NCI-H2029 (cell line): Measurements from ENCODE around the gene BANF2.

Source experiments
- DNase-seq: peaks from one replicate; lab custom pipeline; 2025; lab: John Stamatoyannopoulos, UW

Gene BANF2

DNA sequence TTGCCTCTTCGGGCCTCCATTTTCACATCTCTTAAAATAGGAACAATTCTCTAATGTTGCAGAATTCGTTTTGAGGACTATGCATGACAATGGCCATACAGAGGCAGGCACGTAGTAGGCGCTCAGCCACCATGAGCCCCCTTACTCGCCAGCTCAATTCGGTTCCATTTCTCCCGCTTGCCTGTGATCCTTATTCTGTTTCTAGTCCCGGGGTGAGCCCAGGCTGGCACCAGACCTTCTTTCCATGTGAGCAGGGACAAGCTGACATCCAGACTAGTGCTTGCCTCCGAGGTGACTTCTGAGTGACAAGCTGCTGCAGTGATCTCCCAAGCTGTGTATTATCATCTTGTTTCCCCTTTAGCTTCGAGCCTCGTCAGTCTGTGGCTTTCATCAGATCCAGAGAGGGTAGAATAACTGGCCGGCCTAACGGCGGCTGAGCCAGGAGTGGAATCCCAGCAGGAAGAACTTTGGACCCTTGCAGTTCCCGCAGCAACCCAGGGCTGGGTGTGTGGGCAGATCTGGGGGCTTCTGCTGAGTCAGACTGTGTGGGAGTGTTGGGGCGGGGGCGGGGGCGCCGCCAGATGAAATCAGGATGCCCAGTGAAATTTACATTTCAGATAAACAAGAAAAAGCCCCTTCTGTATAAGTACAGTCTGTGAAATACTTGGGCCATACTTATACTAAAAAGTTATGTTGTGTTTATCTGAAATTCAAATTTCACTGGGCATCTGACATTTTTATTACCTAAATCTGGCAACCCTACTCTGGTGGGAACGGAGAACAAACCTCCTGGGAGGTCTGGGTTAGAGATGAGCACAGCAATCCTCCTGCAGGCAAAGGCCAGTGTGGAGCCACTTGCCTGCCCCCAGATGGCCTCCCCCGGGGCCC, 10.9 kb downstream of the BANF2 start:
- no peak for DNase-seq

DNA sequence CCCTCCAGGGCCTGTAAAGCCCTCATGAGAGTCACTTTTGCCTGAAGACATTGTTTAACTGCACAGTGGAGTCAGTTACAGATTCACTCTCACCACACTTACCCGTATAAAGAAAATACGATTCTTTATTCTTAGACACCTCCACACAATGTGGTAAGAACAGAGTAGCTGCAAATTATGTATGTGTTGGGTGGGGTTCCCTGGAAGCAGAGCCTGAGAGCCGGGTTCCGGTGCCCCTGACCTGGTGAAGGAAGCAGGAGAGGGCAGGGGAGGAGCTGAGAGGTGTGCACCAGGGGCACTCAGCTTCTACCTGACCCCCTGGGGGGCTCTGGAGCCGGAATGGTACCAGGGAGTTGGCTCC, 11.5 kb downstream of the BANF2 start:
- DNase-seq: no peak

DNA sequence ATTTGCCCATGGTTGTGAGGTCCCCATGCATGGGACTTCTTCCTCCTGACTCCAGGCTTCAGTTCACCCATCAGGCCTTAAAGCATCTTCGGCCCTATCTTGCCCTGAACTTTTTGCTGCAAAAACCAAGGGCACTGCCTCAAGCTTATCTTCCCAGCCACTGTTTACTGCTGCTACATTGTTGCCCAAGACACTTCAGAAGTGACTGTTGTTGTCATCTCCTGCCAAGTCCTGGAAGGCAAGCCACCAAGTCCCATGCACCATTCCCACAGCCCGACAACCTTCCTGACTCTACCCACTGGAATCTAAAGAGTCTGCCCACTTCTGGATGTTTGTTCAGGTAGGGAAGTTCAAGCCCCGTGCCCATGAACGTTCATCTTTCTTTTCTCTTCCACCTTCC, 12.4 kb downstream of the BANF2 start:
- DNase-seq: no peak

DNA sequence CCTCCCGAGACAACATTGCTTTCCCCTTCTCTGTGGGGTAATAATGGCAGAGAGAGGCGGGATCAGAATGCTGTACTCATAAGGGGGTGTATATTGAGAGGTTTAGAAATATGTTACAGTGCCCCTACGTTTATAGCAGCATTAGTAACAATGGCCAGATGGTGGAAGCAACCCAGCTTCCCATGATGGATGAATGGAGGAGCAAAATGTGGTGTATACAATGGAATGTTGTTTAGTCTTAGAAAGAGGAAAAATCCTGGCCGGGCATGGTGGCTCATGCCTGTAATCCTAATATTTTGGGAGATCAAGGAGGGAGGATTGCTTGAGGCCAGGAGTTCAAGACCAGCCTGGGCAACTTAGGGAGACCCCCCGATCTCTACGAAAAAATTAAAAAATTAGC, 12.9 kb downstream of the BANF2 start:
- no peak for DNase-seq

DNA sequence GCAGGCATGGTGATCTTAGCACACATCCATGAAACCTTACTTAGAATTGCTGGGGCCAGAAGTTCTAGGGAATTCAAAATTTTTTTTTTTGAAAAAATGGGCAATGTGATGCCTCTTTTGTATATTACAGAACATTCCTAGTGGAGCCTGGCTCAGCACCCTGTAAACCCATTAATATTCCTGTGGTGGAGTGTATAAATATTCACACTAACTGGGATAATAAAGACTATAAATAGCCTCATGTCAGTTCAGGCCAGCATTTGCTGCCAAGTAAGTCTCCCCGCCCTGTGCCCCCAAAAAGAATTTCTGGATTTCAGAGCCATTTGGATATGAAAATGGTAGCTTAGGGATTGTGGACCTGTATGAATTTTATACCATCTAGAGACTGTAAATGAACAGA, 14.8 kb downstream of the BANF2 start:
- DNase-seq: no peak

DNA sequence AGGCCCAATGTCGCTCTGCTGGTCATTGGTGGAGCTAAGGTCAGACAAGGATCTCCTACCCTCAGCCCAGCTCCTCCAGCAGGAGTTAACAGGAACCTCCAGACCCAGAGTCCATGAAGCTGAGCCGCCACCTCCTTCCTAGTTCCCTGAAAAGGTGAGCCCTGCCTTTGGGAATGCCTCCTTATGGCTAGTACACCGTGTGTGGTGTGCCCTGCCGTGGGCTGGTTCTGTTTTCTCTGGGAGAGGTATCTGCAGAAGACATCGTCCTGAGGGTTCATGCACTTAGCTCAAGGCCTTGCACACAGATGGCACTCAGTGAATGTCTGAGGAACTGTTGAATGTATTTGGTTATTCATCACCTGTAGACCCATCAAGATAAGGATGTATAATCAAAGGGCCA, 15.3 kb downstream of the BANF2 start:
- no peak for DNase-seq

- no peak for DNase-seq
Observed at GRCh38 chr20:17716331-17716730, 16.6 kb downstream of the BANF2 start.

GRCh38 chr20:17720755-17721154, 21.0 kb downstream of the BANF2 start:
- no peak for DNase-seq

DNA sequence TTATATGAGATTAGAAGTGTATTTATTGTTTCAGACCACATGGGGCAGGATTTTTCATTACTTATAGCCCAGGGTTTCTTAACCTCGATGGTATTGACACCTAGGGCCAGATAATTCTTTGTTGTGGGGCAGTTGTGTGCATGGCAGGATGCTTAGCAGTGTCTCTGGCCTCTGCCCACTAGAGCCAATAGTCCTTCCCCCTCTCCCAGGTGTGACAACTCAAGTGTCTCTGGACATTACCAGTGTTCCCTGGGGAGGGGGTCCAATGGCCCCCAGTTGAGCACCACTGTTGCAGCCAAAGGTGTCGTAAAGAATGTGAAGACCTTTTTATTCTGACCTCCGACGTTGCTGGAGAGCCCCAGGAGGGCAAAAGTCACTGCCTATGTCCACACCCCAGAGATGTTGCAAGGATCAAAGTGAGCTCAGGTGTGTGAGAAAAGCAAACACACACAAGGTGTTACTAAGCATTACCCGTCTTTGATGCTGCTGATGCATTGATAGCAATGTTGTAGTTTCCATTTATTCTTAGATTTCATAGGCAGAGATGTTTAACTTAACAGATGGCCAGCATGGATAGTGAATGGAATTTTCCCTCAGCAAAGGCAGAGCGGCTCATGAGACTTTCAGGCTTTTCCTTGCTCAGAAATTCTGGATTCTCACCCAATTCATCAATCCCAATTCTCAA, 22.2 kb downstream of the BANF2 start:
- DNase-seq: no peak

DNA sequence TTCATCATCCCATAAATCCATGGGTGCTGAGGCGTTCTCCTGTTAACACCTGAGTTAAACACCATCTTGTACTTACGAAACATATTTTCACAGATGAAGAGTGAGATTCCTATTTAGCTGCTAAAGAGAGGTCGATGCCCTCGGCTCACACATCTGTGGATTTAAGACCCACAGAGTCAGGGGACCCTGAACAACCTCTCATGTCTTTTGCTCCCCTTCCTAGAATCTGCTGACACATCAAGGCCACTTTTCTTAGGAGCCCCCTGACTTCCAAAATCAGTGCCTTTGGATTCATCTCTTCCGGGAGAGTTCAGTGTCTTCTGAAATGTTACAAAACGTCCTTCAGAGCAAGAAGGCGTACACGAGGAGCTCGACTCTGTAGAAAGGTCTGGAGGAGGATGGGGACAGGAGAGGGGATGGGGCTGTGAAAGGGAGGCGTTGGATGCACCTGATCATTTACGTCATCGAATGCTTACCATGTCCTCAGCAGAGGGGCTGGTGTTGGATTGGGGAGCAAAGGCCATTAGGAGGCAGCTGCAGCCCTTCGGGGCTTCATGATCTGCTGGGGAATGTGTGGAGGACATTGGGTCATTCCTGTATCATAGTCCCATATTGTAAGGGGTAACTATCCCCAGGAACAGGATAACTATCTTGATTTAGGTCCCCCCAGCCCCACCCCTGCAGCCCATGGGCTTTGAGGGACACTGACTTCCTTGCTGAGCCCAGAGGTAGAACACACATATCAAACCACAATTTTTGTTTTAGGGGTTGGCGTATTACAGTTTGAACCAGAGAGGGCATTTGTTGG, 22.9 kb downstream of the BANF2 start:
- DNase-seq: no peak

DNA sequence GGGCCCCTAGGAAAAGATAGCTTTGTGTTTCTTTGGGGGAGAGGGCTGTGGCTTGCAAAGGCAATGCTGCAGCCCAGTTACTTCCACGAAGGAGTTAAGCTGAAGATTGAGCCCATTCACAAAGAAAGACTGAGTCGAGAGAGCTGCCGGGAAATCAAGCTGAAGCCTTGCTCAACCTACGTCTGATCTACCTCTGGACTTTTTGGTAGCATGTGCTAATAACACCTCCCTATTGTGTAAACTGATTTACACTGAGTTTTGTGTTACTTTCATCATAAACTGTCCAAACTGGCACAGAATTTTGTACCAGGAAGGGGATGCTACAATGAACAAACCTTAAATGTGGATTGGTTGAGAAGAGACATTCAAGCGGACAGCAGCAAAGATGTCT, 23.5 kb downstream of the BANF2 start:
- no peak for DNase-seq

DNA sequence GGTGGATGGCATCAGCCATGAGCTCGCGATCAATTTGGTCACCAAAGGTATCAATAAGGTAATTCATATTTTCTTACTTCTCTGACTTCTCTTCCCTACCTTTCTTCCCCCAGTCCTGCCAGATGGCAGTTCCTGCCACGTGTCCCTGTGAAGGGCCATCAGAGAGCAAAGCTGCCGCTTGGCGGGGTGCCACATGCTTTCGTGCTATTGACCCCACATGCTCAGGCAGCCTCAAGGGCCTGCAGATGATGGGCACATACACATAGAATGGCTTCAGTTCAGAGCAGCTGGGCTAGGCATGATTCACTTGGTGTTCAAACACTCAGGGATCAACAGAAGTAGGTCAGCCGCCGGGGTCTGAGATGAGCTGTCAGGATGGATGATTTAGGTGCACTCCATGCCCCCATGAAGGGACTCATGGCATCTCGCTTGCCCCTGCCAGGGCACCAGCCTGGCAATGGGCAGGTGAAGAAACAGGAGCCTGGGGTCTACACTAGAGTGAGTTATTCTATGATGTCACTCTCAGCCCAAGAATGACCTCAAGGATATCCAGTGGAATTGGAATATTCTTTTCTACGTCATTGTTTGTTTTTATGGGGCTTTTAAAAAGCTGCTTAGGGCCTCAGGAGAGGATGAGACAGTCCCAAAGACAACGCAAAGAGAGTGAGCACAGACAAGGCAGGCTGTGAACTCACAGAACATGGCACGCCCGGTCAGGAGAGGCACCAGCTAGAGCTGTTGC, 25.5 kb downstream of the BANF2 start:
- peak; percentile 98 for DNase-seq

DNA sequence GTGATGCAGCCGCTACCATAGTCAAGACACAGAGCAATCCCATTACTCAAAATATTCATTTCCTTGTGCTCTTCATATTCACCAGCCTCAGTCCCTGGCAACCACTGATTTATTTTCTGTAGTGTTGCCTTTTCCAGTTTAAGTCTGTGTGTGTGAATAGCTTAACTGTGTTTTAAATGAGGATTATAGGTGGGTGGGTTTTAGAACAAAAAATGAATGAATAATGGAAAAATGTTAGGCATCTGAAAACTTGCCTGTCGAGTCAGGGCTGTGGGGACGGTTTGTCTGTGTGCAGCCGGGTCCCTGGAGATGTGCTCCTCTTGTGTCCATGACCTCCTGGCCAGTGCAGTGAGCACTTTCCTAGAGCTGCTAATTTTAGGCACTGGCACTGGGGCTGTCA, 27.1 kb downstream of the BANF2 start:
- DNase-seq: no peak

DNA sequence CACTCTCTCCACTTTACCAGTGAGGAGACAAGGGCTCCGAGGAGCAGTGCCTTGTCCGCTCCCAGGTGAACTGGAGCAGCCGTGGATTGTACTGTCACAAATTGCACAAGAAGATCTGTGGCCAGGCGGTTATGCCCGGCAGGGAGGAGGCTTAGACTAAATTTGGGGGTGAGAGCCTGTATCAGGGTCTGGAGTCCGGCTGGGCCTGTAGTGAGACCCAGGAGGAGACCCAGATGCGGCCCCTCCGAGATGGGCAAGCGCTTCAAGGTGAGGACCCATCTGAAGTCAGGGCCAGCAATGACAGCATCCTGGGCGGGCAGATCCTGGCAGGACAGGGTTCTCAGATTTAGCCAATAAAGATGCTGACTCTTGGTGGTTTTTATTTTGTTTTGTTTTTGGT, 27.6 kb downstream of the BANF2 start:
- no peak for DNase-seq

DNA sequence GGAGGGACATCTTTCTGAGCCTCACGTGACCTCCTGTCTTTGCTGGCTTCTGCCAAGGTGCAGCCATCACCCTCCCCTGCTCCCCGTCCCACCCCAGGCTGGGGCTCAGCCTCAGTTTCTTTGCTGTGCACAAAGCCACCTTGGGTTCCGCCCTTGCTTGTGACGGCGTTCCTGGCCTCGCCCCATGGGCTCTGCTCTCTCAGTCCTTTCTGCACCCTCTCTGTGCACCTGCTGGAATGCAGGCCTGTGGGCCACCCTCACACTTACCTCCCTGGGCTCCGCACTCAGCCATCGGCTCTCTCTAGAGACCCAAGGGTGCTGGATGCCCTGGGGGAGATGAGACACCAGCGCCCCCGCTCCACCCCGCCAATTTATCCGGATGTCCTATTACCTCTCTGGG, 28.3 kb downstream of the BANF2 start:
- no peak for DNase-seq

- DNase-seq: no peak
Observed at GRCh38 chr20:17730071-17730470, 30.3 kb downstream of the BANF2 start.

DNA sequence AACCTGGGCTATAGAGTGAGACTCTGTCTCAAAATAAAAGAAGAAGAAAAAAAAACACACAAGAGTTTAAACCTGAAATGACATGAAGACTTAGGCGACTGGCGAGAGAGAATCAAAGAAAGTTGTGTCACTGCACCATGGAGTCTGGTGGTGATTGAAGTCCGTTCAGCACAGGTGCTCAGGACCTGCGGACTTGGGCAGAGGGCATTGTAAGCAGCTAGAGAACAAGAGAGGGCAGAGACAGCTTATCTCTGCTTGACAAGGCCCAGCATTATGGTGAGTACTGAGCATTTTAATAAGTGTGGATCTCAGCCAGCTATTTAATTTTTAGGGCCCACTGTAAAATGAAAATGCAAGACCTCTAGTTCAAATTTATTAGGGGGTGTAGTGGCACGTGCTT, 31.5 kb downstream of the BANF2 start:
- no peak for DNase-seq

DNA sequence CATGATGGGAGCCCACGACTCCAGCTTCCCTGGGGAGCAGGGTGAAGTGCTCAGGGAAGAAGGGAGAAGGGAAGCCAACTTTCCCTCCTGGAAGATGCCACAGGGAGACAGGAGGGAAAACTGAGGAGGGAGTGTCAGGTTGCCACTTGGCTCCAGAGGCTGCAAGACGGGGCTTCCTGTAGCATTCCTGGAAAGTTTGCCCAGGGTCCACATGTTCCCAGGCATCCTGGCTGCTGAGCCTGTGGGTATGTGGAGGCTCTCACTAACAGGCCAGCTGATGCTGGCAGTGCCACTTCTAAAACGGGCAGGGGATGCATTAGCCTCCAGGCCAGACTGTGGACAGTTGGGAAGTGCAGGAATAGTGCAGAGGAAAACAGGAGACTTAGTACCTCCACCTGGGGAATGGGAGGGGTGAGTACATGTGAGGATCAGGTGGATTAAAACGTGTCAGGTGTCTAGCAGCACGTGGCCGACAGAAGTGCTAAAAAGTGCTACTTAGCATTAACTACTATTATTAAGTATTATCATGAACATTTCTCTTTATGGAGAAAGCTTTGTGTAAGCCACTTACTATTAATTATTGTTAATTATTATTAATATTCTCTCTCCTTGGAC, 33.2 kb downstream of the BANF2 start:
- no peak for DNase-seq

DNA sequence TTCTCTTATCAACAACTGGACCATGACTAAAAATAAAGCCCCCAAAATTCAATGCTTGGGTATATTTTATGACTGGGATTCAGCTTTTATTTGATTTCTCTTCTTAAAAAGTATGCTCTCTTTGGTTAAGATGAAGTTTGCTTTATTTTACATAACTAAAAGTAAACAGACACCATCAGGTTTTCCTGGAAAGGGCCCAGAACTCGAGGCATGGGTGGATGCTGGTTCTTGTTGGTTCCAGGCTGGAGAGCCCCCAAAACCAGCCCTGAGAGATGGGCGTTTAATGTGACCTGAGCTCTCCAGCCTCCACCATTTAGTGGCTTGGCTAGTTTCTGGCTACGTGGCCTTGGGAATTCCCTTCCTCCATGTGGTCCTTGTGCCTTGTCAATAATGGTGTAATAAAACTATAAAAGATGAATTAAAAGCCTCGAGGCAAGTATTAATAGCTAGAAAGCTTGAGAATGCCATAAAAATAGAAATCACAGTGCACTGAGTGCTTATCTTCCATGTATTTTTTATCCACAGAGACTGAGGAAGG, 34.1 kb downstream of the BANF2 start:
- DNase-seq: no peak

DNA sequence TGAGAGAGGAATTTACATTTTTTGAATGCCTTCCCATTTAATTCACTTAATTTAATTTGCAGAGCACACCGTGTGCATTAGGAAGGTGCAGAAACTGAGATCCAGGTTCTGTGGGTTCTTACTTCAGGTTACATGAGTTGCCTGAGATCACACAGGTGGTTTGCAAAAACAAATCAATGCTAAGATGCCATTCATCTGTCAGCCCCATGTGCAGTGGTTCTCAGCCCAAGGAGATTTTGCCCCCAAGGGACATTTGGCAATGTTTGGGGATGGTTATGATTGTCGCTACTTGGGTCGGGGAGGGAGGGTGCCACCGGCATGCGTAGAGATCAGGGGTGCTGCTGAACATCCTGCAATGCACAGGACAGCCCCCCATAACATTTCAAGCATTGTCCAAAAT, 34.6 kb downstream of the BANF2 start:
- no peak for DNase-seq

DNA sequence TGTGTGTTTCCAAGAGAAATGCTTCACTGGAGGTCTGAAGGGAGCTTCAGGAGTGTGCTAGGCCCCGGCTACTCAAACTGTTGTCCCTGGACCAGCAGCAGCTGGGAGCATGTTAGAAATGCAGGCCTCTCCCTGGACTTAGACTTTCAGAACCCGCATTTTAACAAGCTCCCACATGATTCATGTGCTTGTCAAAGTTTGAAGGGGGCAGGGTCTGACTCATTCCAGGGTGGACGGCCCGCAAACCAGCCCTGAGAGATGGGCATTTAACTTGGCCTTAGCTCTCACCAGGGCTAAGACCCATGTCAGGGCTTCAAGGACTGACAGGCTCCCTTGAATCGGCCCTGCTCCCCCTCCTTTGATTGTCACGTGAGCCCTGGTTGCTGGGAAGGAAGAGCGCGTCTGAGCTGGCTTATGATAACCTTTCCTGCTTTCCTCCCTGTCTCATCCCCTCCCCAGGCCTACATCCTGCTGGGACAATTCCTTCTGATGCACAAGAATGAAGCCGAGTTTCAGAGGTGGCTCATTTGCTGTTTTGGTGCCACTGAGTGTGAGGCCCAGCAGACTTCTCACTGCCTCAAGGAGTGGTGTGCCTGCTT, 35.5 kb downstream of the BANF2 start:
- no peak for DNase-seq
